CD8-positive, alpha-beta memory T cell (primary cell): ENCODE data around the gene AFAP1L2. TPM values are rescaled to one million over a fixed set of nuclear protein-coding genes. Genes with fewer than 3 reads are reported as not detected.

Source experiments
- CTCF ChIA-PET: fragments of 350-600 bp; sonication (Branson Sonifier 250); formaldehyde crosslinking; loops from one replicate; lab custom pipeline; 2021; ENCODE audit warnings: antibody characterized with exemption; lab: Charles Lee
- POLR2A ChIA-PET: fragments of 350-600 bp; sonication (Branson Sonifier 250); formaldehyde crosslinking; loops from one replicate; lab custom pipeline; 2021; ENCODE audit warnings: antibody characterized with exemption; lab: Charles Lee
- DNase-seq, 5 donors: peaks; one replicate each; pipeline versions ENCODE4 v3.0.0 to v3.0.0-alpha.2; 2020 to 2022; ENCODE audit warnings: mixed read lengths in 1 of 5
- H3K27ac ChIP-seq: one replicate; pipeline ENCODE4 v1.7.0; 2013; ENCODE audit warnings: low read depth, mild to moderate bottlenecking, low read length, moderate library complexity
- H3K27me3 ChIP-seq: 2 replicates; pipeline ENCODE4 v1.7.0; 2013; ENCODE audit warnings: low read length, mild to moderate bottlenecking; ENCODE audit not compliant: insufficient read depth, poor library complexity, severe bottlenecking
- H3K36me3 ChIP-seq: 2 replicates; pipeline ENCODE4 v1.7.0; 2013; ENCODE audit warnings: mild to moderate bottlenecking, low read length, moderate library complexity; ENCODE audit not compliant: insufficient read depth
- H3K4me1 ChIP-seq: 2 replicates; pipeline ENCODE4 v1.7.0; 2013; ENCODE audit warnings: mild to moderate bottlenecking, low read length, moderate library complexity; ENCODE audit not compliant: insufficient read depth
- H3K4me3 ChIP-seq: 2 replicates; pipeline ENCODE4 v1.7.0; 2013; ENCODE audit warnings: mild to moderate bottlenecking, low read length
- H3K9me3 ChIP-seq: 2 replicates; pipeline ENCODE4 v1.7.0; 2013; ENCODE audit warnings: mild to moderate bottlenecking, low read length
- H3K27ac Mint-ChIP-seq, 8 donors: one replicate each; pipeline ENCODE4 v1.8.0; 2020 to 2021; ENCODE audit warnings: mixed read lengths in 8 of 8, mild to moderate bottlenecking in 6 of 8, inconsistent platforms in 3 of 8, moderate library complexity in 3 of 8
- H3K27me3 Mint-ChIP-seq, 2 donors: one replicate each; pipeline ENCODE4 v1.8.0; 2020 to 2021; ENCODE audit warnings: mixed read lengths in 2 of 2, mild to moderate bottlenecking in 1 of 2, moderate library complexity in 1 of 2
- H3K36me3 Mint-ChIP-seq, 3 donors: one replicate each; pipeline ENCODE4 v1.8.0; 2020 to 2021; ENCODE audit warnings: mixed read lengths in 3 of 3, inconsistent platforms in 1 of 3, mild to moderate bottlenecking in 1 of 3
- H3K4me1 Mint-ChIP-seq, 3 donors: one replicate each; pipeline ENCODE4 v1.8.0; 2020 to 2021; ENCODE audit warnings: mixed read lengths in 3 of 3, inconsistent platforms in 1 of 3, mild to moderate bottlenecking in 1 of 3
- H3K4me3 Mint-ChIP-seq, 7 donors: one replicate each; pipeline ENCODE4 v1.8.0; 2020 to 2021; ENCODE audit warnings: mixed read lengths in 7 of 7, mild to moderate bottlenecking in 6 of 7, moderate library complexity in 4 of 7, inconsistent platforms in 2 of 7
- H3K9me3 Mint-ChIP-seq, 5 donors: one replicate each; pipeline ENCODE4 v1.8.0; 2020 to 2022; ENCODE audit warnings: mixed read lengths in 5 of 5, mild to moderate bottlenecking in 3 of 5, moderate library complexity in 2 of 5, inconsistent platforms in 1 of 5
- polyA plus RNA-seq: library from polyadenylated mRNA; unstranded; fragments of 300-500 nt; fragmentation: Illumina TruSeq; gene quantifications from one replicate; pipeline ENCODE4 v1.2.3, GENCODE V29; 2021
- total RNA-seq, 2 experiments: library from RNA; stranded (reverse); gene quantifications; one replicate each; pipeline ENCODE4 v1.2.3, GENCODE V29; 2021

AFAP1L2 gene
- total and polyA plus RNA-seq, 3 experiments from 2014 or later = 1.6 to 2.9 (median 2.5) TPM

- CTCF ChIA-PET = no interaction called here
- no peaks in the 10 kb centered on the region for H3K4me1 Mint-ChIP-seq
- POLR2A ChIA-PET = no interaction called here
- H3K4me3 Mint-ChIP-seq = no peak overlapping the region
- DNase-seq = no peak
- Histone ChIP-seq H3K9me3 (peaks cover 7% of the 10 kb centered on the region), H3K27me3 (no peaks in the 10 kb centered on the region), H3K36me3 (peaks cover 8% of the 10 kb centered on the region), H3K4me1 (no peaks in the 10 kb centered on the region), H3K27ac (no peak overlapping the region), H3K4me3 (no peak overlapping the region)
- peaks cover 39 to 68% (median 39%) of the 10 kb centered on the region in 3 donors for H3K36me3 Mint-ChIP-seq
- H3K9me3 Mint-ChIP-seq = peaks cover 8 to 25% (median 19%) of the 10 kb centered on the region in 5 donors
- no peak overlapping the region for H3K27ac Mint-ChIP-seq
- H3K27me3 Mint-ChIP-seq = no peaks in the 10 kb centered on the region
Measured at GRCh38 chr10:114297136-114297705, 107.1 kb downstream of the AFAP1L2 start.

DNA sequence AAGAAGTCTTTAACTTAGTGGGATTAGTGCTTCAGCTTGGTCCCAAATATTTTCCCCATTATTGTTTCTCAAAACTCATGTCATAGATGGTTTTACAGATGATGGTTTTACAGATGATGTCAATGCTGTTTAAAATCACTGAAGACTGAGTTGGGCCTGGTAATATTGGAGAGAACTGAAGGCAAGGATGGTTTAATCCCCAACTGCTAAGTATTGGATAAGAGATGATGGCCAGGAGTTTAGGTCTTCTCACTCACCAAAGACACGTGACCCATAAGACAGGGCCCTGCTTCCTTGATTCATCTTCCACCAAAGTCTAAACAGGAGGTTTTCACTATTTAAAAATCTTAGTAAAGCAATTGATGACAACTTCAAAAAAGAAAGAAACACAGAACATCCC, 108.9 kb downstream of the AFAP1L2 start:
- no peak overlapping the region for H3K27ac Mint-ChIP-seq
- CTCF ChIA-PET = interaction anchor here (1.1 kb wide), 1 partner anchor 9 kb away, joined by 5 read pairs; no protein-coding TSS in a partner anchor
- H3K4me3 Mint-ChIP-seq = no peak overlapping the region
- H3K4me1 Mint-ChIP-seq = no peaks in the 10 kb centered on the region
- POLR2A ChIA-PET = no interaction called here
- Histone ChIP-seq H3K4me1 (no peaks in the 10 kb centered on the region), H3K36me3 (peaks cover 8% of the 10 kb centered on the region), H3K27me3 (no peaks in the 10 kb centered on the region), H3K27ac (no peak overlapping the region), H3K4me3 (no peak overlapping the region), H3K9me3 (peaks cover 7% of the 10 kb centered on the region)
- peaks cover 38 to 54% (median 39%) of the 10 kb centered on the region in 3 donors for H3K36me3 Mint-ChIP-seq
- no peaks in the 10 kb centered on the region for H3K27me3 Mint-ChIP-seq
- DNase-seq = no peak
- H3K9me3 Mint-ChIP-seq = peaks cover 8 to 25% (median 19%) of the 10 kb centered on the region in 5 donors

GRCh38 chr10:114294549-114294948, 109.8 kb downstream of the AFAP1L2 start:
- Mint-ChIP-seq H3K27me3 (no peaks in the 10 kb centered on the region), H3K27ac (no peak overlapping the region), H3K4me1 (no peaks in the 10 kb centered on the region), H3K9me3 (peaks cover 8 to 25% (median 19%) of the 10 kb centered on the region in 5 donors), H3K36me3 (peaks cover 34 to 45% (median 39%) of the 10 kb centered on the region in 3 donors), H3K4me3 (no peak overlapping the region)
- no peak for DNase-seq
- H3K9me3 ChIP-seq = peaks cover 7% of the 10 kb centered on the region
- ChIA-PET POLR2A (no interaction called here), CTCF (interaction anchor here (1.7 kb wide), 1 partner anchor 9 kb away, joined by 5 read pairs; no protein-coding TSS in a partner anchor)
- H3K36me3 ChIP-seq = peaks cover 8% of the 10 kb centered on the region
- no peak overlapping the region for H3K27ac ChIP-seq
- no peaks in the 10 kb centered on the region for H3K4me1 ChIP-seq
- H3K4me3 ChIP-seq = no peak overlapping the region
- no peaks in the 10 kb centered on the region for H3K27me3 ChIP-seq

- CTCF ChIA-PET = interaction anchor here (1.7 kb wide), 1 partner anchor 10 kb away, joined by 5 read pairs; no protein-coding TSS in a partner anchor
- Mint-ChIP-seq H3K4me3 (no peak overlapping the region), H3K27ac (no peak overlapping the region), H3K9me3 (peaks cover 8 to 25% (median 19%) of the 10 kb centered on the region in 5 donors), H3K27me3 (peaks cover 0 to 5% of the 10 kb centered on the region in 2 donors), H3K36me3 (peaks cover 27 to 35% (median 33%) of the 10 kb centered on the region in 3 donors), H3K4me1 (no peaks in the 10 kb centered on the region)
- POLR2A ChIA-PET = no interaction called here
- Histone ChIP-seq H3K36me3 (peaks cover 8% of the 10 kb centered on the region), H3K27me3 (no peaks in the 10 kb centered on the region), H3K27ac (no peak overlapping the region), H3K4me3 (no peak overlapping the region), H3K4me1 (no peaks in the 10 kb centered on the region), H3K9me3 (peaks cover 7% of the 10 kb centered on the region)
- no peak for DNase-seq
Measured at GRCh38 chr10:114293075-114293474, 111.2 kb downstream of the AFAP1L2 start.

DNA sequence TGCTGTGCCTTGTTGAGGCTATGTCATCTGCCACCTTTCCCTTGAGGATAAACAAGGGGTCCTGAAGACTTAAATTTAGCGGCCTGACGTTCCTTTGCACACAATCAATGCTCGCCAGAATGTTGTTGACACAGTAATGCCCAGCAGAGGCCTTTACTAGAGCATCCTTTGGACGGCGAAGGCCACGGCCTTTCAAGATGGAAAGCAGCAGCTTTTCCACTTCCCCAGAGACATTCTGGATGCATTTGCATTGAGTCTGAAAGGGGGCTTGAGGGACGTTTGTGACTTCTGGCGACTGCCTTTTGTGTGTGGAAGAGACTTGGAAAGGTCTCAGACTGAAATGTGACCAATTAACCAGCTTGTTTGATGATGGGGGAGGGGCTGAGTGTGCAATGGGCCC, 112.8 kb downstream of the AFAP1L2 start:
- peaks cover 6% of the 10 kb centered on the region for H3K36me3 ChIP-seq
- peaks cover 20 to 27% (median 20%) of the 10 kb centered on the region in 3 donors for H3K36me3 Mint-ChIP-seq
- ChIA-PET POLR2A (no interaction called here), CTCF (no interaction called here)
- H3K4me1 Mint-ChIP-seq = no peaks in the 10 kb centered on the region
- no peak overlapping the region for H3K27ac ChIP-seq
- peaks cover 8 to 21% (median 17%) of the 10 kb centered on the region in 5 donors for H3K9me3 Mint-ChIP-seq
- DNase-seq = no peak
- peaks cover 2 to 9% of the 10 kb centered on the region in 2 donors for H3K27me3 Mint-ChIP-seq
- H3K9me3 ChIP-seq = peaks cover 7% of the 10 kb centered on the region
- H3K27me3 ChIP-seq = no peaks in the 10 kb centered on the region
- H3K27ac Mint-ChIP-seq = no peak overlapping the region
- no peak overlapping the region for H3K4me3 Mint-ChIP-seq
- no peak overlapping the region for H3K4me3 ChIP-seq
- no peaks in the 10 kb centered on the region for H3K4me1 ChIP-seq

DNA sequence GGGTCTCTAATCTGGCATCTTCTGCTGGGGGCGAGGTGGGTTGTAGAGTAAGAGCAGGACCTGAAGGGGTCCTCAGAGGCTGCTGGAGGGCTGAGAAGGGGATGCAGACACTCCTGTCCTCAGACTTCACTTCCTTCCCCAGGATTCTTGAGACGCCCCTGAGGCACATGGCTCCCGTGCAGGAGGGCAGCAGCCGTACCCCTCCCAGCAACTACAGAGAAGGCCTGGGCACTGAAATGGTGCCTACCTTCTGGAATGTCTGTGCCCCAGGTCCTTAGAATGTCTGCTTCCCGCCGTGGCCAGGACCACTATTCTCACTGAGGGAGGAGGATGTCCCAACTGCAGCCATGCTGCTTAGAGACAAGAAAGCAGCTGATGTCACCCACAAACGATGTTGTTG, 113.2 kb downstream of the AFAP1L2 start:
- peaks cover 2 to 9% of the 10 kb centered on the region in 2 donors for H3K27me3 Mint-ChIP-seq
- Histone ChIP-seq H3K4me3 (no peak overlapping the region), H3K27me3 (no peaks in the 10 kb centered on the region), H3K9me3 (peaks cover 7% of the 10 kb centered on the region), H3K4me1 (no peaks in the 10 kb centered on the region), H3K27ac (no peak overlapping the region), H3K36me3 (peaks cover 2% of the 10 kb centered on the region)
- no peak for DNase-seq
- ChIA-PET CTCF (no interaction called here), POLR2A (no interaction called here)
- no peak overlapping the region for H3K4me3 Mint-ChIP-seq
- H3K4me1 Mint-ChIP-seq = no peaks in the 10 kb centered on the region
- H3K27ac Mint-ChIP-seq = no peak overlapping the region
- peaks cover 8 to 16% (median 15%) of the 10 kb centered on the region in 5 donors for H3K9me3 Mint-ChIP-seq
- H3K36me3 Mint-ChIP-seq = peaks cover 15 to 23% (median 16%) of the 10 kb centered on the region in 3 donors

GRCh38 chr10:114290038-114290437, 114.3 kb downstream of the AFAP1L2 start:
- Mint-ChIP-seq H3K36me3 (peaks cover 5 to 13% (median 5%) of the 10 kb centered on the region in 3 donors), H3K27me3 (peaks cover 2 to 13% of the 10 kb centered on the region in 2 donors), H3K4me1 (no peaks in the 10 kb centered on the region), H3K9me3 (peaks cover 0 to 6% (median 6%) of the 10 kb centered on the region in 5 donors), H3K27ac (no peak overlapping the region), H3K4me3 (no peak overlapping the region)
- no peak overlapping the region for H3K27ac ChIP-seq
- H3K4me3 ChIP-seq = no peak overlapping the region
- H3K9me3 ChIP-seq = no peaks in the 10 kb centered on the region
- no peak for DNase-seq
- CTCF ChIA-PET = interaction anchor here (3.4 kb wide), 1 partner anchor 14 kb away, joined by 18 read pairs; no protein-coding TSS in a partner anchor
- no peaks in the 10 kb centered on the region for H3K36me3 ChIP-seq
- H3K4me1 ChIP-seq = no peaks in the 10 kb centered on the region
- no peaks in the 10 kb centered on the region for H3K27me3 ChIP-seq
- POLR2A ChIA-PET = no interaction called here

GRCh38 chr10:114289096-114289436, 115.2 kb downstream of the AFAP1L2 start:
- H3K27me3 Mint-ChIP-seq = peaks cover 2 to 13% of the 10 kb centered on the region in 2 donors
- H3K4me1 ChIP-seq = no peaks in the 10 kb centered on the region
- H3K27ac Mint-ChIP-seq = no peak overlapping the region
- H3K4me3 Mint-ChIP-seq = no peak overlapping the region
- H3K27ac ChIP-seq = no peak overlapping the region
- CTCF ChIA-PET = interaction anchor here (3.4 kb wide), 1 partner anchor 15 kb away, joined by 18 read pairs; no protein-coding TSS in a partner anchor
- H3K4me1 Mint-ChIP-seq = no peaks in the 10 kb centered on the region
- no peaks in the 10 kb centered on the region for H3K27me3 ChIP-seq
- H3K9me3 ChIP-seq = no peaks in the 10 kb centered on the region
- H3K4me3 ChIP-seq = no peak overlapping the region
- peaks cover 0 to 6% (median 0%) of the 10 kb centered on the region in 3 donors for H3K36me3 Mint-ChIP-seq
- DNase-seq = no peak
- H3K36me3 ChIP-seq = no peaks in the 10 kb centered on the region
- POLR2A ChIA-PET = no interaction called here
- H3K9me3 Mint-ChIP-seq = no peaks in the 10 kb centered on the region
